ENCODE data around the gene UQCR10. TPM values are rescaled to one million over a fixed set of nuclear protein-coding genes. Genes with fewer than 3 reads are reported as not detected.

Gene UQCR10
- total and polyA plus RNA-seq, 2 experiments from 2014 or later, result 78.0 to 535 TPM

DNA sequence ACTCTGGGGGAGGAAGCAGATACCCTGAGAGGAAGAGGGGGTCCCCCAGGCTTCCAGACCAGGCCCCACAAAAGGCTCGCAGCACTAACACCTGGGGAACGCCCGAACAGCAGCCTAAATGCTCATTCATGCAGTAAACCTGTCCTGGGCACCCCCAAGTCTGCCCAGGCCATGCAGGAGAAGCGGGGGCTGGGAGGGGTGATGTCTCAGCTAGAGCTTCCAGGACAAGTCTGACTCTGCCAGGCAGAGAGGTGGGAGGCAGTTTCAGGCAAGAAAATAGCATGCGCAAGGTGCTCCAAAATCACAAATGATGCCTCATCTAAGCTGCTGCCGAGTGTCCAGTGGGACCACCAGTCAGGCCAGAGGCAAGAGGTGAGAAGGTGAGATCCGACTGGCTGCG is 32.8 kb upstream of the UQCR10 start:
- Mint-ChIP-seq H3K9me3 (0 out of 3 replicates have a peak, but pooled peaks cover 2% of the 10 kb centered on the region), H3K27me3 (ENCODE audit: insufficient read depth, low read depth, poor library complexity) (peaks cover 2% of the 10 kb centered on the region), H3K4me1 (peaks cover 18% of the 10 kb centered on the region), H3K36me3 (ENCODE audit: low read depth) (peaks cover 3% of the 10 kb centered on the region; the same call in 1 of the 3 replicates), H3K27ac (no peak overlapping the region; the same call in 1 of the 2 replicates), H3K4me3 (no peak overlapping the region; the same call in 2 of the 3 replicates)
- Histone ChIP-seq H3K4me1 (ENCODE audit: insufficient read depth) (peaks cover 14% of the 10 kb centered on the region), H3F3A (replicated peaks; ENCODE audit: low read depth) (no peaks in the 10 kb centered on the region), H3K36me3 (ENCODE audit: insufficient read depth) (no peaks in the 10 kb centered on the region), H3K9me2 (ENCODE audit: insufficient read depth) (no peaks in the 10 kb centered on the region), H2AFZ (peak overlapping the region; percentile 74; the same call in 1 of the 2 replicates), H3K4me3 (no peak overlapping the region), H3K4me2 (no peak overlapping the region), H3K27me3 (ENCODE audit: insufficient read depth) (no peaks in the 10 kb centered on the region), H3K79me2 (replicated peaks; ENCODE audit: insufficient read depth) (no peaks in the 10 kb centered on the region), H3K27ac (ENCODE audit: low read depth) (no peak overlapping the region), H4K20me1 (replicated peaks; ENCODE audit: insufficient read depth) (no peaks in the 10 kb centered on the region)
- DNase-seq (ENCODE audit: low spot score) (no peak), ATAC-seq (no peak; the same call in 2 of the 3 replicates)
- TF ChIP-seq ZNF114 (CRISPR knock-in tag; IDR thresholded peaks at IDR 0.05) (no peak), JUNB (IDR thresholded peaks at IDR 0.05; ENCODE audit: unreplicated experiment) (no peak), ETS1 (IDR thresholded peaks at IDR 0.05) (no peak), CREB1 (CRISPR knock-in tag; IDR thresholded peaks at IDR 0.05; ENCODE audit: low read depth) (no peak), STAT1 (IDR thresholded peaks at IDR 0.05; ENCODE audit: unreplicated experiment) (no peak), POLR2AphosphoS5 (IDR thresholded peaks at IDR 0.05; ENCODE audit: low read depth) (no peak), EZH2 (IDR thresholded peaks at IDR 0.05; ENCODE audit: low read depth, unreplicated experiment) (no peak), EZH2phosphoT487 (IDR thresholded peaks at IDR 0.05; ENCODE audit: unreplicated experiment) (no peak), NANOG (IDR thresholded peaks at IDR 0.05; ENCODE audit: borderline replicate concordance) (no peak), ZNF331 (CRISPR knock-in tag; IDR thresholded peaks at IDR 0.05; ENCODE audit: low read depth) (no peak)
- TF ChIP-seq, protein P1, sequence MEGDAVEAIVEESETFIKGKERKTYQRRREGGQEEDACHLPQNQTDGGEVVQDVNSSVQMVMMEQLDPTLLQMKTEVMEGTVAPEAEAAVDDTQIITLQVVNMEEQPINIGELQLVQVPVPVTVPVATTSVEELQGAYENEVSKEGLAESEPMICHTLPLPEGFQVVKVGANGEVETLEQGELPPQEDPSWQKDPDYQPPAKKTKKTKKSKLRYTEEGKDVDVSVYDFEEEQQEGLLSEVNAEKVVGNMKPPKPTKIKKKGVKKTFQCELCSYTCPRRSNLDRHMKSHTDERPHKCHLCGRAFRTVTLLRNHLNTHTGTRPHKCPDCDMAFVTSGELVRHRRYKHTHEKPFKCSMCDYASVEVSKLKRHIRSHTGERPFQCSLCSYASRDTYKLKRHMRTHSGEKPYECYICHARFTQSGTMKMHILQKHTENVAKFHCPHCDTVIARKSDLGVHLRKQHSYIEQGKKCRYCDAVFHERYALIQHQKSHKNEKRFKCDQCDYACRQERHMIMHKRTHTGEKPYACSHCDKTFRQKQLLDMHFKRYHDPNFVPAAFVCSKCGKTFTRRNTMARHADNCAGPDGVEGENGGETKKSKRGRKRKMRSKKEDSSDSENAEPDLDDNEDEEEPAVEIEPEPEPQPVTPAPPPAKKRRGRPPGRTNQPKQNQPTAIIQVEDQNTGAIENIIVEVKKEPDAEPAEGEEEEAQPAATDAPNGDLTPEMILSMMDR (conservative IDR thresholded peaks at IDR 0.05; ENCODE audit: low read depth in 2 of 2), result no peak
- TF ChIP-seq, protein P2, sequence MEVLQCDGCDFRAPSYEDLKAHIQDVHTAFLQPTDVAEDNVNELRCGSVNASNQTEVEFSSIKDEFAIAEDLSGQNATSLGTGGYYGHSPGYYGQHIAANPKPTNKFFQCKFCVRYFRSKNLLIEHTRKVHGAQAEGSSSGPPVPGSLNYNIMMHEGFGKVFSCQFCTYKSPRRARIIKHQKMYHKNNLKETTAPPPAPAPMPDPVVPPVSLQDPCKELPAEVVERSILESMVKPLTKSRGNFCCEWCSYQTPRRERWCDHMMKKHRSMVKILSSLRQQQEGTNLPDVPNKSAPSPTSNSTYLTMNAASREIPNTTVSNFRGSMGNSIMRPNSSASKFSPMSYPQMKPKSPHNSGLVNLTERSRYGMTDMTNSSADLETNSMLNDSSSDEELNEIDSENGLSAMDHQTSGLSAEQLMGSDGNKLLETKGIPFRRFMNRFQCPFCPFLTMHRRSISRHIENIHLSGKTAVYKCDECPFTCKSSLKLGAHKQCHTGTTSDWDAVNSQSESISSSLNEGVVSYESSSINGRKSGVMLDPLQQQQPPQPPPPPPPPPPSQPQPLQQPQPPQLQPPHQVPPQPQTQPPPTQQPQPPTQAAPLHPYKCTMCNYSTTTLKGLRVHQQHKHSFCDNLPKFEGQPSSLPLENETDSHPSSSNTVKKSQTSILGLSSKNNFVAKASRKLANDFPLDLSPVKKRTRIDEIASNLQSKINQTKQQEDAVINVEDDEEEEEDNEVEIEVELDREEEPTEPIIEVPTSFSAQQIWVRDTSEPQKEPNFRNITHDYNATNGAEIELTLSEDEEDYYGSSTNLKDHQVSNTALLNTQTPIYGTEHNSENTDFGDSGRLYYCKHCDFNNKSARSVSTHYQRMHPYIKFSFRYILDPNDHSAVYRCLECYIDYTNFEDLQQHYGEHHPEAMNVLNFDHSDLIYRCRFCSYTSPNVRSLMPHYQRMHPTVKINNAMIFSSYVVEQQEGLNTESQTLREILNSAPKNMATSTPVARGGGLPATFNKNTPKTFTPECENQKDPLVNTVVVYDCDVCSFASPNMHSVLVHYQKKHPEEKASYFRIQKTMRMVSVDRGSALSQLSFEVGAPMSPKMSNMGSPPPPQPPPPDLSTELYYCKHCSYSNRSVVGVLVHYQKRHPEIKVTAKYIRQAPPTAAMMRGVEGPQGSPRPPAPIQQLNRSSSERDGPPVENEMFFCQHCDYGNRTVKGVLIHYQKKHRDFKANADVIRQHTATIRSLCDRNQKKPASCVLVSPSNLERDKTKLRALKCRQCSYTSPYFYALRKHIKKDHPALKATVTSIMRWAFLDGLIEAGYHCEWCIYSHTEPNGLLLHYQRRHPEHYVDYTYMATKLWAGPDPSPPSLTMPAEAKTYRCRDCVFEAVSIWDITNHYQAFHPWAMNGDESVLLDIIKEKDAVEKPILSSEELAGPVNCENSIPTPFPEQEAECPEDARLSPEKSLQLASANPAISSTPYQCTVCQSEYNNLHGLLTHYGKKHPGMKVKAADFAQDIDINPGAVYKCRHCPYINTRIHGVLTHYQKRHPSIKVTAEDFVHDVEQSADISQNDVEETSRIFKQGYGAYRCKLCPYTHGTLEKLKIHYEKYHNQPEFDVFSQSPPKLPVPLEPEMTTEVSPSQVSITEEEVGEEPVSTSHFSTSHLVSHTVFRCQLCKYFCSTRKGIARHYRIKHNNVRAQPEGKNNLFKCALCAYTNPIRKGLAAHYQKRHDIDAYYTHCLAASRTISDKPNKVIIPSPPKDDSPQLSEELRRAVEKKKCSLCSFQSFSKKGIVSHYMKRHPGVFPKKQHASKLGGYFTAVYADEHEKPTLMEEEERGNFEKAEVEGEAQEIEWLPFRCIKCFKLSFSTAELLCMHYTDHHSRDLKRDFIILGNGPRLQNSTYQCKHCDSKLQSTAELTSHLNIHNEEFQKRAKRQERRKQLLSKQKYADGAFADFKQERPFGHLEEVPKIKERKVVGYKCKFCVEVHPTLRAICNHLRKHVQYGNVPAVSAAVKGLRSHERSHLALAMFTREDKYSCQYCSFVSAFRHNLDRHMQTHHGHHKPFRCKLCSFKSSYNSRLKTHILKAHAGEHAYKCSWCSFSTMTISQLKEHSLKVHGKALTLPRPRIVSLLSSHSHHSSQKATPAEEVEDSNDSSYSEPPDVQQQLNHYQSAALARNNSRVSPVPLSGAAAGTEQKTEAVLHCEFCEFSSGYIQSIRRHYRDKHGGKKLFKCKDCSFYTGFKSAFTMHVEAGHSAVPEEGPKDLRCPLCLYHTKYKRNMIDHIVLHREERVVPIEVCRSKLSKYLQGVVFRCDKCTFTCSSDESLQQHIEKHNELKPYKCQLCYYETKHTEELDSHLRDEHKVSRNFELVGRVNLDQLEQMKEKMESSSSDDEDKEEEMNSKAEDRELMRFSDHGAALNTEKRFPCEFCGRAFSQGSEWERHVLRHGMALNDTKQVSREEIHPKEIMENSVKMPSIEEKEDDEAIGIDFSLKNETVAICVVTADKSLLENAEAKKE (CRISPR knock-in tag; IDR thresholded peaks at IDR 0.05), result no peak
- TF ChIP-seq, protein P3, sequence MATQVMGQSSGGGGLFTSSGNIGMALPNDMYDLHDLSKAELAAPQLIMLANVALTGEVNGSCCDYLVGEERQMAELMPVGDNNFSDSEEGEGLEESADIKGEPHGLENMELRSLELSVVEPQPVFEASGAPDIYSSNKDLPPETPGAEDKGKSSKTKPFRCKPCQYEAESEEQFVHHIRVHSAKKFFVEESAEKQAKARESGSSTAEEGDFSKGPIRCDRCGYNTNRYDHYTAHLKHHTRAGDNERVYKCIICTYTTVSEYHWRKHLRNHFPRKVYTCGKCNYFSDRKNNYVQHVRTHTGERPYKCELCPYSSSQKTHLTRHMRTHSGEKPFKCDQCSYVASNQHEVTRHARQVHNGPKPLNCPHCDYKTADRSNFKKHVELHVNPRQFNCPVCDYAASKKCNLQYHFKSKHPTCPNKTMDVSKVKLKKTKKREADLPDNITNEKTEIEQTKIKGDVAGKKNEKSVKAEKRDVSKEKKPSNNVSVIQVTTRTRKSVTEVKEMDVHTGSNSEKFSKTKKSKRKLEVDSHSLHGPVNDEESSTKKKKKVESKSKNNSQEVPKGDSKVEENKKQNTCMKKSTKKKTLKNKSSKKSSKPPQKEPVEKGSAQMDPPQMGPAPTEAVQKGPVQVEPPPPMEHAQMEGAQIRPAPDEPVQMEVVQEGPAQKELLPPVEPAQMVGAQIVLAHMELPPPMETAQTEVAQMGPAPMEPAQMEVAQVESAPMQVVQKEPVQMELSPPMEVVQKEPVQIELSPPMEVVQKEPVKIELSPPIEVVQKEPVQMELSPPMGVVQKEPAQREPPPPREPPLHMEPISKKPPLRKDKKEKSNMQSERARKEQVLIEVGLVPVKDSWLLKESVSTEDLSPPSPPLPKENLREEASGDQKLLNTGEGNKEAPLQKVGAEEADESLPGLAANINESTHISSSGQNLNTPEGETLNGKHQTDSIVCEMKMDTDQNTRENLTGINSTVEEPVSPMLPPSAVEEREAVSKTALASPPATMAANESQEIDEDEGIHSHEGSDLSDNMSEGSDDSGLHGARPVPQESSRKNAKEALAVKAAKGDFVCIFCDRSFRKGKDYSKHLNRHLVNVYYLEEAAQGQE (IDR thresholded peaks at IDR 0.05; ENCODE audit: unreplicated experiment), result no peak
